Smooth muscle cell (in vitro differentiated cells): ENCODE measurements around the gene CKS1B. TPM values are rescaled to one million over a fixed set of nuclear protein-coding genes. Genes with fewer than 3 reads are reported as not detected.

ENCODE experiments used
- DNase-seq: peaks from one replicate; lab custom pipeline; 2025; ENCODE audit not compliant: unreplicated experiment; lab: John Stamatoyannopoulos, UW
- H2AFZ ChIP-seq: fragments of 200-600 bp; sonication (generic); 2 replicates; pipeline ENCODE4 v1.6.0; 2016; ENCODE audit warnings: antibody characterized with exemption, low read depth, mild to moderate bottlenecking
- H3F3A ChIP-seq: fragments of 200-600 bp; sonication (generic); 2 replicates; pipeline ENCODE4 v1.6.0; 2017; ENCODE audit warnings: antibody characterized with exemption, low read depth
- H3K27ac ChIP-seq: fragments of 200-600 bp; sonication (generic); 2 replicates; pipeline ENCODE4 v1.5.1; 2016; ENCODE audit warnings: low read depth, mild to moderate bottlenecking
- H3K27me3 ChIP-seq: fragments of 200-600 bp; sonication (generic); 2 replicates; pipeline ENCODE4 v1.6.1; 2016; ENCODE audit warnings: low read depth, mild to moderate bottlenecking
- H3K36me3 ChIP-seq: fragments of 200-600 bp; sonication (generic); 2 replicates; pipeline ENCODE4 v1.5.1; 2016; ENCODE audit warnings: low read depth
- H3K4me1 ChIP-seq: fragments of 200-600 bp; sonication (generic); 2 replicates; pipeline ENCODE4 v1.5.1; 2016; ENCODE audit warnings: low read depth
- H3K4me2 ChIP-seq: fragments of 200-600 bp; sonication (generic); 2 replicates; pipeline ENCODE4 v1.6.0; 2016; ENCODE audit warnings: mild to moderate bottlenecking
- H3K4me3 ChIP-seq: fragments of 200-600 bp; sonication (generic); 2 replicates; pipeline ENCODE4 v1.5.1; 2016; ENCODE audit warnings: mild to moderate bottlenecking
- H3K79me2 ChIP-seq: fragments of 200-600 bp; sonication (generic); 2 replicates; pipeline ENCODE4 v1.6.0; 2016; ENCODE audit warnings: low read depth, mild to moderate bottlenecking
- H3K9ac ChIP-seq: fragments of 200-600 bp; sonication (generic); 2 replicates; pipeline ENCODE4 v1.6.0; 2016; ENCODE audit warnings: low read depth
- H3K9me3 ChIP-seq: fragments of 200-600 bp; sonication (generic); replicated peaks from 2 replicates; pipeline ENCODE4 v1.5.1; 2016; ENCODE audit warnings: low read depth
- H4K20me1 ChIP-seq: fragments of 200-600 bp; sonication (generic); 2 replicates; pipeline ENCODE4 v1.6.0; 2016; ENCODE audit warnings: low read depth
- WGBS: methylation state at CpG from one replicate; pipeline ENCODE4 v1.1.7; 2016; ENCODE audit warnings: low lambda C conversion rate; 5-methylcytosine and 5-hydroxymethylcytosine counted together
- polyA plus RNA-seq: library from polyadenylated mRNA; unstranded; fragments of >200 nt; fragmentation: Nextera tagmentation; extraction: Ambion mirVana; gene quantifications from 2 replicates; pipeline ENCODE4 v1.2.1, GENCODE V29; 2016
- total RNA-seq: library from RNA; depleted of rRNA; stranded (reverse); fragments of >200 nt; gene quantifications from 2 replicates; pipeline ENCODE4 v1.2.3, GENCODE V29; 2014
- TF ChIP-seq, protein P1 (sequence below): fragments of 200-600 bp; sonication (generic); IDR thresholded peaks from 2 replicates; pipeline ENCODE4 v1.5.1; 2017; ENCODE audit warnings: borderline replicate concordance, mild to moderate bottlenecking, antibody characterized with exemption; ENCODE audit not compliant: insufficient read depth, poor library complexity, severe bottlenecking

CKS1B gene
- total and polyA plus RNA-seq, 2 experiments from 2014 or later = 41.6 to 116 TPM

DNA sequence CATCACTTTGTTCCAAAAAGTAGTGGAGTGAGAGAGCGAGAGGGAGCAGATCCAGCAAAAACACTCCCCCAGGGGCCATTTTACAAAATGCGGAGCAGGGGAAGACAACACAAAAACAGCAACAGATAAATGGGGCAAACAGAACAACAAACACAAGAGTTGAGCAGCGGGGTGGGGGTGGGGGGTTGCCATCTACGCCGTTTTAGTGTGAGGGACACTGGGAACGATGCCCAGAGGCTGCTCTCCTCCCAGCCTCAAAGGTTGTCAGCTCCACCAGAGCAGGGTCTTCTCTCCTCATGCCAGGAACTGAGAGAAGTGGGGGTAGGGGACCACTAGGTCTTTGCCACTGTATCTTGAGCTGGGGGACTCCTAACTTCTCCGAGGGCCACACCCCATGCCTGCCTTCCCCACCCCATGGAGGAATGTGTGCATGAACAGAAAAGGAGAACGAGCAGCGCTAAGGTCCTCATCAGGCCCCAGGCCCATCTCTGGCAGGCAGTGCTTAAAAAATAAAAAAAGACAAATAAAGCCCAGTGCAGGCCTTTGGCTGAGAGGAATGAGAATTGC lies 17.3 kb upstream of the CKS1B start:
- peak overlapping the region; percentile 89 for H3K4me2 ChIP-seq
- H3K36me3 ChIP-seq = no peaks in the 10 kb centered on the region
- H3K9ac ChIP-seq = no peak overlapping the region

DNA sequence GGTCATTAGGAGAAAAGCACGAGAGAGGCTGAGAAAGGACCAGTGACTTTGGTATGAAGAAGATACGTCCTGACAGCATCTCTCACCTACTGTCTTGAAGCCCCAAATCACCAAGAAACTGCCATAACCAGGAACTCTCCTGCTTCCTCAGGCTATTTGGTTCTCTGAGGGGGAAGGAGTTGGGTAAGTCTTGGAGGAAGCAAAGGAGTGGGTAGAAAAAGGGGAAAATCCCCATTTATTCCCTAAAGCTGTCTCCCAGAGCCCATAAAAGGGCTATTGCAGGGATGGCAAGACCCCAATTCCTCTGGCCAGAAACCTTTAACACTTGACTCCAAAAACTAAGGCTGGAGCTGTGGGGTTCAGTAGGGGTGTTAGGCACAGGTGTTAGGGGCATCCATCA lies 16.4 kb upstream of the CKS1B start:
- H3K27me3 ChIP-seq = no peaks in the 10 kb centered on the region
- no peak overlapping the region for H2AFZ ChIP-seq
- H3K9me3 ChIP-seq = no peaks in the 10 kb centered on the region
- peaks cover 33% of the 10 kb centered on the region for H3K4me1 ChIP-seq
- DNase-seq = no peak
- H4K20me1 ChIP-seq = peaks cover 9% of the 10 kb centered on the region
- no peak overlapping the region for H3K4me3 ChIP-seq
- TF ChIP-seq, protein P1, sequence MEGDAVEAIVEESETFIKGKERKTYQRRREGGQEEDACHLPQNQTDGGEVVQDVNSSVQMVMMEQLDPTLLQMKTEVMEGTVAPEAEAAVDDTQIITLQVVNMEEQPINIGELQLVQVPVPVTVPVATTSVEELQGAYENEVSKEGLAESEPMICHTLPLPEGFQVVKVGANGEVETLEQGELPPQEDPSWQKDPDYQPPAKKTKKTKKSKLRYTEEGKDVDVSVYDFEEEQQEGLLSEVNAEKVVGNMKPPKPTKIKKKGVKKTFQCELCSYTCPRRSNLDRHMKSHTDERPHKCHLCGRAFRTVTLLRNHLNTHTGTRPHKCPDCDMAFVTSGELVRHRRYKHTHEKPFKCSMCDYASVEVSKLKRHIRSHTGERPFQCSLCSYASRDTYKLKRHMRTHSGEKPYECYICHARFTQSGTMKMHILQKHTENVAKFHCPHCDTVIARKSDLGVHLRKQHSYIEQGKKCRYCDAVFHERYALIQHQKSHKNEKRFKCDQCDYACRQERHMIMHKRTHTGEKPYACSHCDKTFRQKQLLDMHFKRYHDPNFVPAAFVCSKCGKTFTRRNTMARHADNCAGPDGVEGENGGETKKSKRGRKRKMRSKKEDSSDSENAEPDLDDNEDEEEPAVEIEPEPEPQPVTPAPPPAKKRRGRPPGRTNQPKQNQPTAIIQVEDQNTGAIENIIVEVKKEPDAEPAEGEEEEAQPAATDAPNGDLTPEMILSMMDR = no peak
- H3K4me2 ChIP-seq = no peak overlapping the region
- WGBS = 97% methylated on average over 2 of the region's 2 CpGs
- H3K9ac ChIP-seq = no peak overlapping the region
- H3K36me3 ChIP-seq = no peaks in the 10 kb centered on the region
- H3K79me2 ChIP-seq = peaks cover 25% of the 10 kb centered on the region
- peaks cover 2% of the 10 kb centered on the region for H3F3A ChIP-seq
- no peak overlapping the region for H3K27ac ChIP-seq

More for the DNA sequence above, 17.3 kb upstream of the CKS1B start:
- peak overlapping the region; percentile 91 for H3K27ac ChIP-seq
- TF ChIP-seq, protein P1 = no peak
- peaks cover 25% of the 10 kb centered on the region for H3K79me2 ChIP-seq
- H3K27me3 ChIP-seq = no peaks in the 10 kb centered on the region
- DNase-seq = no peak
- 70% methylated on average over 9 of the region's 9 CpGs for WGBS
- peaks cover 26% of the 10 kb centered on the region for H3K4me1 ChIP-seq
- no peaks in the 10 kb centered on the region for H3K9me3 ChIP-seq
- H2AFZ ChIP-seq = no peak overlapping the region
- no peaks in the 10 kb centered on the region for H3F3A ChIP-seq
- H4K20me1 ChIP-seq = peaks cover 17% of the 10 kb centered on the region
- H3K4me3 ChIP-seq = no peak overlapping the region

DNA sequence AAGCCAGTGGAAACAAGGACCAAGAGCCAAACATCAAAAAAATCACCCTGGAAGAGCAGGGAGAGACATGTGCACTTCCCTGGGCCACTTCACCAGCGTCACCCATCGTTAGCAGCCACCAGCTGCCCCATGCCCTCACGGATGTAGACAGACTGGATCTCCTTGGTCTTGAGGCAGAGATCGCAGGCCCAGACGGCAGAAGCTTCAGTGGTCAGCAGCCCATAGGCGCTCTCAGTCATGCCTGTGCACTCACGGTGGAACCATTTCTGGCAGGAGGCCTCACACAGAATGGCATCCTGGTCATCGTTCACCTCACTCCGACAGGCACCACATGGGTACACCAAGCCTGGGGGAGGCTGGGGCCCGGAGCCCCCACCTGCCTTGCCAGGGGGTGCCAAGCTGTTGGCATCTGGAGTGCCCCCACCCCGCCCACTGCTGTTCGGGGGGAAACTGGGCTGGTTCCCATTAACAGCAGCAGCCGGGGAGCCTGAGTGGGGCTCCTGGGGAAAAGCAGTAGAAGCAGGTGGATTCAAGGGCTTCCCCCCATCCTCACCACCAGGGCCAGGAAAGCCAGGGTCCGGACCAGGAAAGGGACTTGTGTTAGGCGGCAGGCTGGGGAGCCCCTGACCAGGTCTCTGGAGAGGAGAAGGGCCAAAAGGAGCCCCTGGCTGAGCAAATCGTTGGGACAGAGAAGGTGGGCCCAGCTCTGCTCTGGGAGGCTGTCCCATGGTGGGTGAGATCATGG lies 15.6 kb upstream of the CKS1B start:
- 98% methylated on average over 16 of the region's 16 CpGs for WGBS
- H3K4me1 ChIP-seq = peaks cover 35% of the 10 kb centered on the region
- no peaks in the 10 kb centered on the region for H3K9me3 ChIP-seq
- H3K9ac ChIP-seq = no peak overlapping the region
- no peak overlapping the region for H3K27ac ChIP-seq
- TF ChIP-seq, protein P1 = no peak
- no peak overlapping the region for H2AFZ ChIP-seq
- peaks cover under 1% of the 10 kb centered on the region for H4K20me1 ChIP-seq
- H3K79me2 ChIP-seq = peaks cover 20% of the 10 kb centered on the region
- no peak overlapping the region for H3K4me2 ChIP-seq
- no peaks in the 10 kb centered on the region for H3K27me3 ChIP-seq
- no peak overlapping the region for H3K4me3 ChIP-seq
- no peak for DNase-seq
- H3K36me3 ChIP-seq = peaks cover 5% of the 10 kb centered on the region
- peaks cover 3% of the 10 kb centered on the region for H3F3A ChIP-seq
